ENCODE data around the gene PTGER1. TPM values are rescaled to one million over a fixed set of nuclear protein-coding genes. Genes with fewer than 3 reads are reported as not detected.

Gene PTGER1
- total RNA-seq, 3 donors from 2014 or later (not counting 1 experiment from before 2014, with no cell fraction given), result 0.35 to 0.73 TPM; not detected in 1

GRCh38 chr19:14519245-14519859 is 44.2 kb upstream of the PTGER1 start:
- peaks cover 25% of the 10 kb centered on the region for H3K36me3 ChIP-seq (ENCODE audit: control insufficient read depth, insufficient read depth, low read length)
- no peaks in the 10 kb centered on the region for H3K27me3 Mint-ChIP-seq (ENCODE audit: low read depth in 2 of 2)
- peaks cover 8% of the 10 kb centered on the region for H3K36me3 Mint-ChIP-seq
- H3K9me3 ChIP-seq (ENCODE audit: control insufficient read depth, insufficient read depth, low read length), result no peaks in the 10 kb centered on the region
- ATAC-seq (no peak), DNase-seq (peak in 1 of 2 donors; percentile 23)
- peaks cover 76% of the 10 kb centered on the region for H3K4me1 ChIP-seq (ENCODE audit: control insufficient read depth, insufficient read depth, low read length)
- H3K27me3 ChIP-seq (ENCODE audit: control insufficient read depth, insufficient read depth, low read length), result no peaks in the 10 kb centered on the region
- H3K9me3 Mint-ChIP-seq, result no peaks in the 10 kb centered on the region
- 96% methylated on average over 14 of the region's 22 CpGs for WGBS (ENCODE audit: insufficient coverage)
- peak overlapping the region; percentile 91 to 96 for H3K27ac Mint-ChIP-seq
- no peak overlapping the region for H3K4me3 ChIP-seq (ENCODE audit: low read length)
- peaks cover 45 to 67% of the 10 kb centered on the region in 2 donors for H3K4me1 Mint-ChIP-seq
- peak overlapping the region; percentile 84 for H3K4me3 Mint-ChIP-seq
- TF ChIP-seq CTCF (IDR thresholded peaks at IDR 0.05), result no peak
- intact Hi-C loops (cut with micrococcal nuclease), result loop anchor here (5.0 kb wide), 1 partner anchor 102 kb away; the partner anchor contains the start of gene DDX39A
- H3K27ac ChIP-seq (ENCODE audit: low read length), result peak overlapping the region; percentile 91

- under 1% methylated on average over 81 of the region's 82 CpGs for WGBS (ENCODE audit: insufficient coverage)
- ATAC-seq (peak; percentile 40 to 72 (median 58)), DNase-seq (peak; percentile 71 to 76)
- H3K27ac ChIP-seq (ENCODE audit: low read length), result peak within 1 kb of the TSS; percentile 99
- peak within 1 kb of the TSS; percentile 99 for H3K4me3 ChIP-seq (ENCODE audit: low read length)
- H3K4me1 Mint-ChIP-seq, result peaks cover 41 to 61% of the 10 kb centered on the region in 2 donors
- peak within 1 kb of the TSS; percentile 95 for H3K4me3 Mint-ChIP-seq
- H3K9me3 Mint-ChIP-seq, result no peaks in the 10 kb centered on the region
- H3K36me3 ChIP-seq (ENCODE audit: control insufficient read depth, insufficient read depth, low read length), result peaks cover 33% of the 10 kb centered on the region
- H3K4me1 ChIP-seq (ENCODE audit: control insufficient read depth, insufficient read depth, low read length), result peaks cover 62% of the 10 kb centered on the region
- intact Hi-C loops (cut with micrococcal nuclease), result loop anchor here (1.0 to 5.0 kb wide), 2 partner anchors 11 to 101 kb away; partner anchors contain the start of genes DDX39A and TECR
- H3K36me3 Mint-ChIP-seq, result peaks cover 8% of the 10 kb centered on the region
- peak within 1 kb of the TSS; percentile 91 to 96 for H3K27ac Mint-ChIP-seq
- TF ChIP-seq CTCF (IDR thresholded peaks at IDR 0.05), result no peak
- H3K9me3 ChIP-seq (ENCODE audit: control insufficient read depth, insufficient read depth, low read length), result no peaks in the 10 kb centered on the region
- no peaks in the 10 kb centered on the region for H3K27me3 ChIP-seq (ENCODE audit: control insufficient read depth, insufficient read depth, low read length)
- no peaks in the 10 kb centered on the region for H3K27me3 Mint-ChIP-seq (ENCODE audit: low read depth in 2 of 2)
These were observed 42.8 kb upstream of the PTGER1 start, which contains the start of gene DNAJB1 for GRCh38 chr19:14517840-14518505. DNAJB1 (minus strand) TSS chr19:14518397; CDS start chr19:14518349, 48 bp downstream.

GRCh38 chr19:14517446-14517839 is 42.3 kb upstream of the PTGER1 start:
- DNase-seq (peak in 1 of 2 donors; percentile 44), ATAC-seq (no peak)
- peaks cover 34% of the 10 kb centered on the region for H3K36me3 ChIP-seq (ENCODE audit: control insufficient read depth, insufficient read depth, low read length)
- H3K4me1 ChIP-seq (ENCODE audit: control insufficient read depth, insufficient read depth, low read length), result peaks cover 57% of the 10 kb centered on the region
- H3K27ac ChIP-seq (ENCODE audit: low read length), result peak overlapping the region; percentile 52
- H3K9me3 Mint-ChIP-seq, result no peaks in the 10 kb centered on the region
- H3K27me3 Mint-ChIP-seq (ENCODE audit: low read depth in 2 of 2), result no peaks in the 10 kb centered on the region
- TF ChIP-seq CTCF (IDR thresholded peaks at IDR 0.05), result no peak
- intact Hi-C loops (cut with micrococcal nuclease), result loop anchor here (5.0 kb wide), 1 partner anchor 100 kb away; the partner anchor contains the start of gene DDX39A
- H3K27ac Mint-ChIP-seq, result peak overlapping the region; percentile 91 to 96
- H3K9me3 ChIP-seq (ENCODE audit: control insufficient read depth, insufficient read depth, low read length), result no peaks in the 10 kb centered on the region
- peaks cover 8% of the 10 kb centered on the region for H3K36me3 Mint-ChIP-seq
- H3K4me3 Mint-ChIP-seq, result peak overlapping the region; percentile 95
- H3K4me1 Mint-ChIP-seq, result peaks cover 36 to 56% of the 10 kb centered on the region in 2 donors
- WGBS (ENCODE audit: insufficient coverage), result under 1% methylated on average over 32 of the region's 32 CpGs
- no peaks in the 10 kb centered on the region for H3K27me3 ChIP-seq (ENCODE audit: control insufficient read depth, insufficient read depth, low read length)
- peak overlapping the region; percentile 99 for H3K4me3 ChIP-seq (ENCODE audit: low read length)

Data from natural killer cell (primary cell).